Ovary (tissue), 9 donors: Measurements from ENCODE around the gene AKR7A2. TPM values are rescaled to one million over a fixed set of nuclear protein-coding genes. Genes with fewer than 3 reads are reported as not detected.

Source experiments
- DNase-seq, 5 donors: peaks; one replicate each; pipeline ENCODE4 v3.0.0-alpha.2; 2019 to 2020
- H3K27ac ChIP-seq, 2 donors: fragments of 200-600 bp; one replicate each; pipeline versions ENCODE4 v1.5.1 to v1.8.0; 2019 to 2022
- H3K27me3 ChIP-seq: fragments of 200-600 bp; one replicate; pipeline ENCODE4 v1.8.0; 2022
- H3K36me3 ChIP-seq: fragments of 200-600 bp; sonication (generic); one replicate; pipeline ENCODE4 v1.5.1; 2019
- H3K4me1 ChIP-seq: one replicate; pipeline ENCODE4 v1.8.1; 2013; ENCODE audit warnings: mild to moderate bottlenecking, moderate library complexity; ENCODE audit not compliant: insufficient read depth
- H3K4me3 ChIP-seq: fragments of 200-600 bp; sonication (generic); one replicate; pipeline ENCODE4 v1.5.1; 2017
- H3K9me3 ChIP-seq, 2 donors: fragments of 200-600 bp in 1 of 2; sonication (generic) in 1 of 2; one replicate each; pipeline versions ENCODE4 v1.5.1 to v1.8.1; 2013 to 2019; ENCODE audit warnings: mild to moderate bottlenecking in 1 of 2, moderate library complexity in 1 of 2
- EP300 ChIP-seq: sonication (generic); formaldehyde crosslinking; IDR thresholded peaks from one replicate; pipeline ENCODE4 v1.6.1; 2017; ENCODE audit warnings: antibody characterized with exemption
- POLR2A ChIP-seq: fragments of 450-650 bp; IDR thresholded peaks from one replicate; pipeline ENCODE4 v1.6.1; 2017; ENCODE audit warnings: antibody characterized with exemption, mild to moderate bottlenecking, moderate library complexity
- WGBS, 3 donors: extraction: QIAGEN DNeasy Blood & Tissue Kit in 1 of 3; methylation state at CpG; one replicate each; pipeline versions ENCODE4 v1.1.5 to v1.1.7; 2013 to 2017; 5-methylcytosine and 5-hydroxymethylcytosine counted together
- intact Hi-C, 4 donors: fragments of 100-400 bp; cut with DNase I; formaldehyde crosslinking; loops; one replicate each; pipeline versions ENCODE4 v1.11.0 to v1.15.1; 2022 to 2023
- polyA plus RNA-seq, 2 donors: library from polyadenylated mRNA; stranded (reverse); fragments of 200-250 nt in 1 of 2; fragments of 350-450 nt in 1 of 2; fragmentation: Illumina TruSeq in 1 of 2; extraction: RNeasy Lipid Tissue Mini Kit (QIAGEN cat#74804) in 1 of 2; gene quantifications; one replicate each; pipeline ENCODE4 v1.2.3, GENCODE V29; 2013 to 2014
- total RNA-seq, 7 donors: library from RNA; depleted of rRNA in 2 of 7; stranded (reverse); fragments of >200 nt in 2 of 7; fragmentation: NEBNext Ultra II Directional in 3 of 7; extraction: Animal tissue kit (Norgen Biotek cat#: 25700) in 3 of 7; gene quantifications; one replicate each; pipeline versions ENCODE4 v1.1.0 to v1.2.4, GENCODE V29; 2016 to 2023
- TF ChIP-seq, protein P1 (sequence below), 3 donors: fragments of 450-650 bp in 2 of 3; fragments of 200-600 bp in 1 of 3; IDR thresholded peaks; one replicate each; pipeline versions ENCODE4 v1.5.1 to v1.8.0; 2016 to 2022; ENCODE audit warnings: antibody characterized with exemption in 3 of 3, mild to moderate bottlenecking in 1 of 3
- donor health status: DM: no; HTN: no; CAD: no; lungs with moderate emphysema.
- donor health status: DM: no; HTN: no; CAD: no.
- donor health status: Bipolar disorder and iron deficiency.
- donor health status: DM: yes; HTN: yes; CAD: no.
- donor health status: DM: no; HTN: no; CAD: no.
- donor health status: DM: yes; HTN: yes; CAD: no.

Gene AKR7A2
- total and polyA plus RNA-seq, 9 donors: 37.9 to 83.6 (median 55.6) TPM

DNA sequence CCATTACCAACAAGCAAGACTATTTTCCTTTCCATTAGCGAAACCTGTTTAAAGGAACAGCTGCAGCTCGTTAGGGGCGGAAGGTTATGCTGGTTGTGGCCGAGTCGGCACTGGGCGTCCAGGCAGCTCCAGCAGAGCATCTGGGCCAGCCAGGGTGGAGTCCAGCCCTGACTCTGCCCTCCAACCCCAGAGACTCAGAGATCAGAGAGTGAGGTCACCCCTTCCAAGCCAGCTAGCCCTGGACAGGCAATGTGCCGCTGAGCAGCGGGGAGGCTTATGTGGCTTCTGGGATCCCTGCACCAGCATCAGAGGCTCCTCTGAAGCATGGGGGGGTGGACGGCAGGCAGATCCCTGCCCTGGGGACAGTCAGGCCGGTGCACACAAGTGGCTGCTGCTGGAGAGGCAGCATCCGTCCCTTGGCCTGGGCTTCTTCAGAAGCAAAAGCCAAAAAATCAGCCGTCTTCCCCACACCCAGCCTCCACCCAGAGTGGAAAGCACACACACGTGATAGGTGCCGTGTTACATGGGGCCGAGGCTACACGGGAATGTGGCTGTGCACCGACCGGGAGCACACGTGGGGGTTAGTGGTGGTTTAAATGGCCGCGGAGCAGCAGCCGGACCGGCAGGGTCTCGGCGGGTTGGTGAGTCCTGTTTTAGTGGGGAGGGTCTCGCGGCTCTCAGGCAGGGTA, 30.3 kb upstream of the AKR7A2 start:
- intact Hi-C loops: loop anchor here in 3 of 4 donors (5.0 kb wide), 2 partner anchors 45 to 310 kb away; no protein-coding TSS in a partner anchor
- Histone ChIP-seq H3K36me3 (no peaks in the 10 kb centered on the region), H3K27ac (peak overlapping the region in 1 of 2 donors; percentile 61)

DNA sequence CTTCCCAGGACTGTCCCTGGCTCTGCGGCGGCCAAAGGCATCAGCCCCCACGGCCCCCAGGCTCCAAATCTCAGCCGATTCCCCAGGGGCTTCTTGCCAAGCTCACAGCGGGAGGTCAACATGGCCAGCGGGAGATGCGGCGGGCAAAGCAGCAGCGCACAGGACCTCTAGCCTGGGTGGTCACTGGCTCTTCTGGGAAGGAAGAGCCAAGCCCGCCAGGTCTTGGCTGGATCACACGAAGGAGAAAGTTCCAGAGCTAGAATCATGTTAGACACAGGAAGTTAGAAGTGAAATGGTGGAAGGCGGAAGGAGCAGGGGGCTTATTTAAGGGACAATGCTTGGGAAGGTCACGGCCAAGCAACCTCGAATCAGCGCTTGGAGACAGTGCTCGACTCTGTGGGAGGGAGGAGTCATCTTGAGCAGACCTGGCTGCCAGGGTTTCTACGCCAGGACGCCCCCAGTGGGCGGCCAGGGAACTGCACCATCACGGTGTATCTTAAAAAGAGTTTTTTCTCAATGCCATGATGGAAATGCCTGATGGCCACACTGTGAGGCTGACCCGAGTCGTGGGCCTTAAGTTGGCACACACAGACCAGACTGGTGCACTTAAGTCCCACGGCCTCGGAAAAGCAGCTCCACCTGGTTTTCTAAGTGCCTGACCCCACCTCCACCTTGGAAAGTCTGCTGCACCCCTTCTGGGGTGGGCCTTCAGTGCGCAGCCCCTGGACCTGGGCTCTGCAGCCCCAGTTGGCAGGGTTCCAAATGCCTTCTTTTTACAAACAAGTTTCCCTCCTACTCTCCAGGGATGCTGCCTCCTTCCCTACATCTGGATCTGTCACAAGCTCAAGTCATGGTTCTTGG, 29.5 kb upstream of the AKR7A2 start:
- Histone ChIP-seq H3K4me1 (peaks cover 12% of the 10 kb centered on the region), H3K36me3 (no peaks in the 10 kb centered on the region), H3K9me3 (no peaks in the 10 kb centered on the region), H3K27ac (peak overlapping the region in 1 of 2 donors; percentile 61), H3K4me3 (no peak overlapping the region), H3K27me3 (no peaks in the 10 kb centered on the region)
- peak; percentile 67 to 88 (median 83) for DNase-seq
- TF ChIP-seq POLR2A: no peak
- no peak for TF ChIP-seq EP300
- TF ChIP-seq, protein P1, sequence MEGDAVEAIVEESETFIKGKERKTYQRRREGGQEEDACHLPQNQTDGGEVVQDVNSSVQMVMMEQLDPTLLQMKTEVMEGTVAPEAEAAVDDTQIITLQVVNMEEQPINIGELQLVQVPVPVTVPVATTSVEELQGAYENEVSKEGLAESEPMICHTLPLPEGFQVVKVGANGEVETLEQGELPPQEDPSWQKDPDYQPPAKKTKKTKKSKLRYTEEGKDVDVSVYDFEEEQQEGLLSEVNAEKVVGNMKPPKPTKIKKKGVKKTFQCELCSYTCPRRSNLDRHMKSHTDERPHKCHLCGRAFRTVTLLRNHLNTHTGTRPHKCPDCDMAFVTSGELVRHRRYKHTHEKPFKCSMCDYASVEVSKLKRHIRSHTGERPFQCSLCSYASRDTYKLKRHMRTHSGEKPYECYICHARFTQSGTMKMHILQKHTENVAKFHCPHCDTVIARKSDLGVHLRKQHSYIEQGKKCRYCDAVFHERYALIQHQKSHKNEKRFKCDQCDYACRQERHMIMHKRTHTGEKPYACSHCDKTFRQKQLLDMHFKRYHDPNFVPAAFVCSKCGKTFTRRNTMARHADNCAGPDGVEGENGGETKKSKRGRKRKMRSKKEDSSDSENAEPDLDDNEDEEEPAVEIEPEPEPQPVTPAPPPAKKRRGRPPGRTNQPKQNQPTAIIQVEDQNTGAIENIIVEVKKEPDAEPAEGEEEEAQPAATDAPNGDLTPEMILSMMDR (IDR thresholded peaks at IDR 0.05): peak; percentile 77 to 79 (median 79)
- intact Hi-C loops: loop anchor here in 3 of 4 donors (5.0 kb wide), 2 partner anchors 46 to 311 kb away; no protein-coding TSS in a partner anchor
- WGBS, 3 donors: 45 to 49% (median 46%) methylated on average over 25 of the region's 25 CpGs

More for the DNA sequence above, 30.3 kb upstream of the AKR7A2 start:
- H3K9me3 ChIP-seq: no peaks in the 10 kb centered on the region
- H3K27me3 ChIP-seq: no peaks in the 10 kb centered on the region
- H3K4me3 ChIP-seq: no peak overlapping the region
- H3K4me1 ChIP-seq: peaks cover 12% of the 10 kb centered on the region
- TF ChIP-seq EP300 (no peak), POLR2A (no peak)
- TF ChIP-seq, protein P1 (IDR thresholded peaks at IDR 0.05): no peak
- DNase-seq: peak in 1 of 5 donors; percentile 48
- 70 to 71% (median 70%) methylated on average over 24 to 27 of the region's 27 CpGs for WGBS, 3 donors

DNA sequence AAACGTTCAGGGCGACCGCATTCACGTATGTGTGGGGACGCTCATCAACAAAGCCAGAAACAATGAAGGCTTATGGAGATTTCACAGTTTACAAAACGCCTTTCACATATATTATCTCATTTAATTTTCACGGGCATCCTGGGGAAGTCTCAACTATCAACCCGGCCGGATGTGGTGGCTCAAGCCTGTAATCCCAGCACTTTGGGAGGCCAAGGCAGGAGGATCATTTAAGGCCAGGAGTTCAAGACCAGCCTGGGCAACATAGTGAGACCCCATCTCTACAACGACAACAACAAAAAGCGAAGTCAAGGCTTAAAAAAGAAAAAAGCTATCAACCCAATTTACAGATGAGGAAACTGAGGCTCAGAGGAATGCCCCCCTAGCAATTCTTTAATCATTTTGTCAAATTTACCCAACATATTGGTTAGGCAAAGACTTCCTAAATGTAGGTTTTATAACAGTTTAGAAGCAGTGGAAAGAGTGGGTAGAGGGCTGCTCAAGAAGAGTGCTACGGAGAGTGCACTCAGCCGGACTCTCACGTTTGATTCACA, 28.5 kb upstream of the AKR7A2 start:
- peak overlapping the region in 1 of 2 donors; percentile 61 for H3K27ac ChIP-seq
- intact Hi-C loops: loop anchor here in 3 of 4 donors (5.0 kb wide), 2 partner anchors 47 to 312 kb away; no protein-coding TSS in a partner anchor
- 92 to 94% (median 92%) methylated on average over 14 of the region's 14 CpGs for WGBS, 3 donors
- no peaks in the 10 kb centered on the region for H3K27me3 ChIP-seq
- H3K4me3 ChIP-seq: no peak overlapping the region
- DNase-seq: no peak
- no peak for TF ChIP-seq POLR2A
- no peak for TF ChIP-seq EP300
- TF ChIP-seq, protein P1 (IDR thresholded peaks at IDR 0.05): no peak
- peaks cover 12% of the 10 kb centered on the region for H3K4me1 ChIP-seq
- H3K36me3 ChIP-seq: no peaks in the 10 kb centered on the region
- H3K9me3 ChIP-seq: no peaks in the 10 kb centered on the region

DNA sequence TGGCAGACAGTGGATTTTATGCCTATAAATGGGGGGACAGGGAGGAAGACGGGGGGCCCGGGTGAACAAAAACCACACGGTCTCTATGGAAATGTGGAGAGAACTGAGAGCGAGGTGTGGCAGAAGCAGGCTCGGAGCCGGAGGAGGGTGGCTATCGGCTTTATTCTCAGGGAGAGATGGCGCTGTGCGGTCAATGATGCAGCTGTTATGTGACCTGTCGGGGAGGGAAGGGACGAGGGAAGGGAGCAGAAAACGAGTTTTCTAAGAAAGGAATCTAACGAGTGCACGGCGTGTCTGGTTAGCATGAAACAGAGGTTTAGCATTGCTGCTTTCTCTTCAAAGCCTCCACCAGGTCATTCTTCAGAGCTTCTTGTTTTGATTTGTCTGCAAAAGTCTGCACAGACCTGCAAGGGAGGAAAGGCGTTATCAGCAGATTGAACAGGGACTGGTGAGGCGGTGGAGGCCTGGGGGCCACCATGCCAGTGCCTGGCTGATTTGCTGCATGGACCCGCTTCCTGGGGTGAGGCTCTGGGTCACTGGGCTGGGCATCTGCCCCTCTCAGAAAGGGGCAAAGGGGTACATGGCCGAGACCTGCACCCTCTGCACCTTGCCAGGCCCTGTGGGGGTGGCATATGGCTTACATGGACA, 27.4 kb upstream of the AKR7A2 start:
- peaks cover 10% of the 10 kb centered on the region for H3K4me1 ChIP-seq
- no peaks in the 10 kb centered on the region for H3K36me3 ChIP-seq
- TF ChIP-seq, protein P1 (IDR thresholded peaks at IDR 0.05): no peak
- no peak for TF ChIP-seq EP300
- TF ChIP-seq POLR2A: no peak
- no peak for DNase-seq
- no peak overlapping the region for H3K4me3 ChIP-seq
- H3K9me3 ChIP-seq: no peaks in the 10 kb centered on the region
- intact Hi-C loops: no loop called here
- 72 to 75% (median 75%) methylated on average over 19 of the region's 19 CpGs for WGBS, 3 donors
- no peak overlapping the region for H3K27ac ChIP-seq
- H3K27me3 ChIP-seq: no peaks in the 10 kb centered on the region
